H9 (cell line): ENCODE data around the gene SHMT2. TPM values are rescaled to one million over a fixed set of nuclear protein-coding genes. Genes with fewer than 3 reads are reported as not detected.

Source experiments
- DNase-seq: peaks from one replicate; pipeline ENCODE4 v3.0.0-alpha.2; 2017
- H2AFZ ChIP-seq: one replicate; pipeline ENCODE4 v1.6.1; 2013; ENCODE audit warnings: mild to moderate bottlenecking, low read length, control low read depth, moderate library complexity
- H2AK5ac ChIP-seq: 2 replicates; pipeline ENCODE4 v1.6.1; 2013; ENCODE audit warnings: low read length, control low read depth, mixed read lengths; ENCODE audit not compliant: insufficient read length
- H2BK120ac ChIP-seq: one replicate; pipeline ENCODE4 v1.6.1; 2013; ENCODE audit warnings: low read depth, mild to moderate bottlenecking, low read length, control low read depth, inconsistent platforms; ENCODE audit not compliant: poor library complexity, severe bottlenecking
- H2BK12ac ChIP-seq: 2 replicates; pipeline ENCODE4 v1.6.1; 2013; ENCODE audit warnings: low read length, control low read depth, mixed read lengths, low read depth; ENCODE audit not compliant: insufficient read length
- H2BK15ac ChIP-seq: 2 replicates; pipeline ENCODE4 v1.6.1; 2013; ENCODE audit warnings: low read depth, low read length, control low read depth
- H2BK20ac ChIP-seq: one replicate; pipeline ENCODE4 v1.6.1; 2013; ENCODE audit warnings: low read depth, mild to moderate bottlenecking, low read length, control low read depth, inconsistent platforms; ENCODE audit not compliant: poor library complexity, severe bottlenecking
- H2BK5ac ChIP-seq: 2 replicates; pipeline ENCODE4 v1.6.1; 2013; ENCODE audit warnings: low read length, control low read depth, mixed read lengths; ENCODE audit not compliant: insufficient read length
- H3K14ac ChIP-seq: 2 replicates; pipeline ENCODE4 v1.6.1; 2013; ENCODE audit warnings: low read length, control low read depth; ENCODE audit not compliant: insufficient read depth
- H3K18ac ChIP-seq: 2 replicates; pipeline ENCODE4 v1.6.1; 2013; ENCODE audit warnings: low read depth, mild to moderate bottlenecking, mixed read lengths, low read length, control low read depth; ENCODE audit not compliant: insufficient read length
- H3K23ac ChIP-seq: 2 replicates; pipeline ENCODE4 v1.6.1; 2013; ENCODE audit warnings: low read length, control low read depth, mixed read lengths, low read depth; ENCODE audit not compliant: insufficient read length
- H3K23me2 ChIP-seq: 2 replicates; pipeline ENCODE4 v1.6.1; 2013; ENCODE audit warnings: low read depth, mild to moderate bottlenecking, mixed read lengths, low read length, control low read depth; ENCODE audit not compliant: insufficient read length, poor library complexity, severe bottlenecking
- H3K27ac ChIP-seq: 2 replicates; pipeline ENCODE4 v1.5.1; 2013; ENCODE audit warnings: low read length, control low read depth, mixed read lengths, low read depth; ENCODE audit not compliant: insufficient read length
- H3K27me3 ChIP-seq: 2 replicates; pipeline ENCODE4 v1.6.1; 2013; ENCODE audit warnings: low read length, control low read depth, inconsistent platforms; ENCODE audit not compliant: insufficient read depth
- H3K4ac ChIP-seq: 2 replicates; pipeline ENCODE4 v1.6.1; 2013; ENCODE audit warnings: low read depth, mild to moderate bottlenecking, control low read depth, inconsistent platforms, low read length, moderate library complexity
- H3K4me1 ChIP-seq: 2 replicates; pipeline ENCODE4 v1.6.1; 2013; ENCODE audit warnings: low read length, control low read depth, inconsistent platforms; ENCODE audit not compliant: insufficient read depth
- H3K4me2 ChIP-seq: 2 replicates; pipeline ENCODE4 v1.6.1; 2013; ENCODE audit warnings: low read length, control low read depth, mixed read lengths; ENCODE audit not compliant: insufficient read length, insufficient read depth
- H3K56ac ChIP-seq: 2 replicates; pipeline ENCODE4 v1.6.1; 2013; ENCODE audit warnings: low read depth, mild to moderate bottlenecking, mixed read lengths, low read length, control low read depth; ENCODE audit not compliant: insufficient read length
- H3K79me1 ChIP-seq: 2 replicates; pipeline ENCODE4 v1.6.1; 2013; ENCODE audit warnings: low read depth, mild to moderate bottlenecking, moderate library complexity, low read length, control low read depth, inconsistent platforms; ENCODE audit not compliant: insufficient read depth, poor library complexity, severe bottlenecking
- H3K79me2 ChIP-seq: 2 replicates; pipeline ENCODE4 v1.6.1; 2013; ENCODE audit warnings: low read length, control low read depth, inconsistent platforms; ENCODE audit not compliant: insufficient read depth
- H3K9ac ChIP-seq: 2 replicates; pipeline ENCODE4 v1.6.1; 2013; ENCODE audit warnings: low read length, control low read depth, mixed read lengths; ENCODE audit not compliant: insufficient read length; ENCODE audit errors: extremely low read depth
- H3K9me3 ChIP-seq: one replicate; pipeline ENCODE4 v1.6.1; 2013; ENCODE audit warnings: low read depth, low read length, inconsistent platforms; ENCODE audit not compliant: control insufficient read depth
- H3T11ph ChIP-seq: one replicate; pipeline ENCODE4 v1.6.1; 2013; ENCODE audit warnings: mild to moderate bottlenecking, low read length, control low read depth, inconsistent platforms
- H4K20me1 ChIP-seq: one replicate; pipeline ENCODE4 v1.6.1; 2013; ENCODE audit not compliant: control insufficient read depth, insufficient read length, insufficient read depth
- H4K5ac ChIP-seq: 2 replicates; pipeline ENCODE4 v1.6.1; 2013; ENCODE audit warnings: low read depth, mild to moderate bottlenecking, mixed read lengths, low read length, control low read depth; ENCODE audit not compliant: insufficient read length
- H4K8ac ChIP-seq: replicated peaks from 2 replicates; pipeline ENCODE4 v1.6.1; 2013; ENCODE audit warnings: low read length, control low read depth, mixed read lengths, low read depth; ENCODE audit not compliant: insufficient read length
- H4K91ac ChIP-seq: 2 replicates; pipeline ENCODE4 v1.6.1; 2013; ENCODE audit warnings: low read depth, mild to moderate bottlenecking, moderate library complexity, mixed read lengths, low read length, control low read depth; ENCODE audit not compliant: insufficient read length
- H3K27ac Mint-ChIP-seq, 3 experiments: 2 replicates in 2 of 3; 3 replicates in 1 of 3; pipeline ENCODE4 v1.8.0; 2020 to 2021; ENCODE audit warnings: mixed read lengths in 3 of 3, mild to moderate bottlenecking in 1 of 3, moderate library complexity in 1 of 3
- H3K27me3 Mint-ChIP-seq: 2 replicates; pipeline ENCODE4 v1.8.0; 2021; ENCODE audit warnings: low read depth, mild to moderate bottlenecking, moderate library complexity, mixed read lengths
- H3K36me3 Mint-ChIP-seq, 3 experiments: 2 replicates in 2 of 3; 3 replicates in 1 of 3; pipeline ENCODE4 v1.8.0; 2020 to 2021; ENCODE audit warnings: low read depth in 3 of 3, mixed read lengths in 3 of 3; ENCODE audit not compliant: insufficient read depth in 1 of 3
- H3K4me1 Mint-ChIP-seq, 2 experiments: 2 replicates each; pipeline ENCODE4 v1.8.0; 2020; ENCODE audit warnings: mixed read lengths in 2 of 2
- H3K4me3 Mint-ChIP-seq, 2 experiments: 2 replicates in 1 of 2; 3 replicates in 1 of 2; pipeline ENCODE4 v1.8.0; 2020 to 2021; ENCODE audit warnings: mild to moderate bottlenecking in 2 of 2, mixed read lengths in 2 of 2, moderate library complexity in 1 of 2
- H3K9me3 Mint-ChIP-seq, 2 experiments: 2 replicates in 1 of 2; 3 replicates in 1 of 2; pipeline ENCODE4 v1.8.0; 2020; ENCODE audit warnings: mild to moderate bottlenecking in 2 of 2, mixed read lengths in 2 of 2, moderate library complexity in 1 of 2
- CTCF ChIP-seq: fragments of 200-600 bp; sonication (generic); conservative IDR thresholded peaks from 3 replicates; pipeline ENCODE4 v1.8.0; 2021; ENCODE audit warnings: antibody characterized with exemption, mild to moderate bottlenecking
- WGBS: extraction: QIAGEN DNeasy Blood & Tissue Kit; methylation state at CpG from one replicate; pipeline ENCODE4 v1.1.7; 2013; ENCODE audit warnings: missing lambda C conversion rate, low lambda C conversion rate, mixed read lengths; ENCODE audit not compliant: insufficient read length; ENCODE audit errors: extremely low coverage; 5-methylcytosine and 5-hydroxymethylcytosine counted together
- total RNA-seq: library from RNA; stranded (reverse); gene quantifications from 2 replicates; pipeline ENCODE4 v1.2.1, GENCODE V29; 2021

SHMT2 gene
- total RNA-seq, 1 experiment from 2014 or later, result 260 TPM

GRCh38 chr12:57205186-57205585 is 24.3 kb upstream of the SHMT2 start:
- Histone ChIP-seq H2AFZ (no peak overlapping the region), H3K14ac (no peak overlapping the region), H2BK15ac (no peak overlapping the region), H2BK12ac (no peak overlapping the region), H4K8ac (no peak overlapping the region), H2BK20ac (no peak overlapping the region), H3K56ac (no peak overlapping the region), H3K4ac (no peak overlapping the region), H3K4me1 (no peaks in the 10 kb centered on the region), H3K79me2 (no peaks in the 10 kb centered on the region), H3K9ac (no peak overlapping the region), H3T11ph (no peak overlapping the region), H3K9me3 (no peaks in the 10 kb centered on the region), H3K23ac (no peak overlapping the region), H4K20me1 (no peaks in the 10 kb centered on the region), H3K18ac (no peak overlapping the region), H2AK5ac (no peak overlapping the region), H4K91ac (no peak overlapping the region), H3K79me1 (no peaks in the 10 kb centered on the region), H3K23me2 (no peaks in the 10 kb centered on the region), H3K4me2 (no peak overlapping the region), H3K27me3 (no peaks in the 10 kb centered on the region), H2BK120ac (no peak overlapping the region), H3K27ac (no peak overlapping the region), H4K5ac (no peak overlapping the region), H2BK5ac (no peak overlapping the region)
- no peak for DNase-seq
- Mint-ChIP-seq H3K4me1 (no peaks in the 10 kb centered on the region), H3K36me3 (peaks cover 45 to 91% (median 87%) of the 10 kb centered on the region in 3 experiments), H3K27ac (no peak overlapping the region), H3K9me3 (no peaks in the 10 kb centered on the region), H3K27me3 (no peaks in the 10 kb centered on the region), H3K4me3 (no peak overlapping the region)
- TF ChIP-seq CTCF, result no peak
- WGBS, result no CpG with 5 or more reads among the region's 26 CpGs
